Upper lobe of left lung (tissue), 6 donors: ENCODE data around the gene GSN. TPM values are rescaled to one million over a fixed set of nuclear protein-coding genes. Genes with fewer than 3 reads are reported as not detected.

Source experiments
- ATAC-seq, 2 donors: fragments of 200-7000 bp; cut with Tn5 transposase; one replicate each; pipeline ENCODE4 v1.9.1; 2022; ENCODE audit warnings: mild to moderate bottlenecking in 2 of 2, moderate library complexity in 2 of 2; ENCODE audit not compliant: low FRiP score in 2 of 2
- DNase-seq, 2 donors: peaks; one replicate each; pipeline ENCODE4 v3.0.0-alpha.2; 2019 to 2020
- H3K27ac ChIP-seq, 4 donors: fragments of 200-600 bp; sonication (generic); one replicate each; pipeline ENCODE4 v1.5.1; 2016 to 2019
- H3K27me3 ChIP-seq, 4 donors: fragments of 200-600 bp; sonication (generic); one replicate each; pipeline ENCODE4 v1.5.1; 2017 to 2019
- H3K36me3 ChIP-seq, 4 donors: fragments of 200-600 bp; sonication (generic); one replicate each; pipeline ENCODE4 v1.5.1; 2016 to 2019
- H3K4me1 ChIP-seq, 4 donors: fragments of 200-600 bp; sonication (generic); one replicate each; pipeline ENCODE4 v1.5.1; 2018 to 2019
- H3K4me3 ChIP-seq, 4 donors: fragments of 200-600 bp; sonication (generic); one replicate each; pipeline ENCODE4 v1.5.1; 2017 to 2019; ENCODE audit warnings: mild to moderate bottlenecking in 2 of 4, moderate library complexity in 1 of 4
- H3K9me3 ChIP-seq, 4 donors: fragments of 200-600 bp; sonication (generic); one replicate each; pipeline ENCODE4 v1.5.1; 2018 to 2019
- CTCF ChIP-seq, 6 experiments: fragments of 450-650 bp in 4 of 6; fragments of 200-600 bp in 2 of 6; sonication (generic) in 2 of 6; IDR thresholded peaks; one replicate each; pipeline ENCODE4 v1.5.1; 2016 to 2019; ENCODE audit warnings: antibody characterized with exemption in 6 of 6
- EP300 ChIP-seq, 4 donors: sonication (generic); formaldehyde crosslinking; IDR thresholded peaks; one replicate each; pipeline ENCODE4 v1.5.1; 2017; ENCODE audit warnings: antibody characterized with exemption in 4 of 4, control low read depth in 2 of 4
- POLR2A ChIP-seq, 4 donors: fragments of 450-650 bp; IDR thresholded peaks; one replicate each; pipeline ENCODE4 v1.5.1; 2016 to 2017; ENCODE audit warnings: antibody characterized with exemption in 4 of 4, mild to moderate bottlenecking in 2 of 4
- POLR2AphosphoS5 ChIP-seq, 2 donors: sonication (generic); formaldehyde crosslinking; IDR thresholded peaks; one replicate each; pipeline ENCODE4 v1.5.1; 2017; ENCODE audit warnings: antibody characterized with exemption in 2 of 2
- WGBS, 2 donors: methylation state at CpG; one replicate each; pipeline ENCODE4 v1.1.5; 2017 to 2018; 5-methylcytosine and 5-hydroxymethylcytosine counted together
- total RNA-seq, 6 donors: library from RNA; depleted of rRNA in 4 of 6; stranded (reverse); fragments of >200 nt in 4 of 6; gene quantifications; one replicate each; pipeline versions ENCODE4 v1.1.0 to v1.2.1, GENCODE V29; 2016 to 2021
- donor health status: DM: no; HTN: no; CAD: no; lungs with moderate emphysema.
- donor health status: DM: no; HTN: yes; CAD: no; lungs with severe emphysema.

GSN gene
- total RNA-seq, 6 donors from 2014 or later = 217 to 935 (median 648) TPM

- no peak overlapping the region for H3K27ac ChIP-seq
- peaks cover 0 to 9% (median 4%) of the 10 kb centered on the region in 4 donors for H3K4me1 ChIP-seq
- no peaks in the 10 kb centered on the region for H3K27me3 ChIP-seq
- H3K36me3 ChIP-seq = no peaks in the 10 kb centered on the region
- ATAC-seq (no peak), DNase-seq (no peak)
- no peaks in the 10 kb centered on the region for H3K9me3 ChIP-seq
- H3K4me3 ChIP-seq = no peak overlapping the region
- TF ChIP-seq POLR2A (IDR thresholded peaks at IDR 0.05) = no peak
- 90 to 91% methylated on average over 5 of the region's 5 CpGs for WGBS, 2 donors
These were observed 8.0 kb upstream of the GSN start for GRCh38 chr9:121259935-121260334.

GRCh38 chr9:121260457-121261106 lies 7.4 kb upstream of the GSN start:
- WGBS, 2 donors = 53 to 56% methylated on average over 6 of the region's 6 CpGs
- no peak for ATAC-seq
- H3K27ac ChIP-seq = no peak overlapping the region

GRCh38 chr9:121261107-121261460 lies 6.9 kb upstream of the GSN start:
- WGBS, 2 donors = 9 to 36% methylated on average over 4 of the region's 4 CpGs
- no peak overlapping the region for H3K4me3 ChIP-seq
- DNase-seq = no peak
- TF ChIP-seq EP300 (IDR thresholded peaks at IDR 0.05) (no peak), CTCF (IDR thresholded peaks at IDR 0.05) (no peak), POLR2AphosphoS5 (IDR thresholded peaks at IDR 0.05) (no peak), POLR2A (IDR thresholded peaks at IDR 0.05) (no peak)
- no peaks in the 10 kb centered on the region for H3K36me3 ChIP-seq
- ATAC-seq = peak in 1 of 2 donors; percentile 32
- no peaks in the 10 kb centered on the region for H3K9me3 ChIP-seq
- no peak overlapping the region for H3K27ac ChIP-seq
- H3K4me1 ChIP-seq = peaks cover 0 to 9% (median 4%) of the 10 kb centered on the region in 4 donors
- H3K27me3 ChIP-seq = no peaks in the 10 kb centered on the region

More at GRCh38 chr9:121260457-121261106, 7.4 kb upstream of the GSN start:
- H3K27me3 ChIP-seq = no peaks in the 10 kb centered on the region
- DNase-seq = no peak
- no peak overlapping the region for H3K4me3 ChIP-seq
- H3K36me3 ChIP-seq = no peaks in the 10 kb centered on the region
- TF ChIP-seq CTCF (IDR thresholded peaks at IDR 0.05) (no peak), POLR2A (IDR thresholded peaks at IDR 0.05) (no peak), EP300 (IDR thresholded peaks at IDR 0.05) (no peak), POLR2AphosphoS5 (IDR thresholded peaks at IDR 0.05) (no peak)
- no peaks in the 10 kb centered on the region for H3K9me3 ChIP-seq
- peaks cover 0 to 9% (median 4%) of the 10 kb centered on the region in 4 donors for H3K4me1 ChIP-seq

GRCh38 chr9:121261755-121262154 lies 6.2 kb upstream of the GSN start:
- Histone ChIP-seq H3K9me3 (no peaks in the 10 kb centered on the region), H3K27ac (no peak overlapping the region), H3K4me3 (no peak overlapping the region), H3K4me1 (peaks cover 0 to 10% (median 4%) of the 10 kb centered on the region in 4 donors), H3K27me3 (no peaks in the 10 kb centered on the region), H3K36me3 (no peaks in the 10 kb centered on the region)
- ATAC-seq = no peak
- no peak for DNase-seq
- TF ChIP-seq POLR2A (IDR thresholded peaks at IDR 0.05) = no peak
- TF ChIP-seq CTCF (IDR thresholded peaks at IDR 0.05) = no peak
- WGBS, 2 donors = 82 to 85% methylated on average over 1 of the region's 1 CpG

- WGBS, 2 donors = 100% methylated on average over 1 of the region's 1 CpG
- Histone ChIP-seq H3K4me1 (peaks cover 0 to 16% (median 8%) of the 10 kb centered on the region in 4 donors), H3K27me3 (no peaks in the 10 kb centered on the region), H3K36me3 (no peaks in the 10 kb centered on the region), H3K27ac (no peak overlapping the region), H3K4me3 (no peak overlapping the region), H3K9me3 (no peaks in the 10 kb centered on the region)
- ATAC-seq (no peak), DNase-seq (no peak)
- TF ChIP-seq CTCF (IDR thresholded peaks at IDR 0.05) (no peak), POLR2A (IDR thresholded peaks at IDR 0.05) (no peak), POLR2AphosphoS5 (IDR thresholded peaks at IDR 0.05) (no peak), EP300 (IDR thresholded peaks at IDR 0.05) (no peak)
These were observed 5.5 kb upstream of the GSN start for GRCh38 chr9:121262423-121262822.
